IPS-15b (cell line): ENCODE data around the gene TNS3.

ENCODE experiments used
- H3K27me3 ChIP-seq: one replicate; pipeline ENCODE4 v1.6.1; 2013; ENCODE audit warnings: low read length; ENCODE audit not compliant: control insufficient read depth, insufficient read depth
- H3K36me3 ChIP-seq: one replicate; pipeline ENCODE4 v1.6.1; 2013; ENCODE audit warnings: low read length; ENCODE audit not compliant: control insufficient read depth, insufficient read depth
- H3K4me1 ChIP-seq: one replicate; pipeline ENCODE4 v1.6.1; 2013; ENCODE audit warnings: mild to moderate bottlenecking, low read length; ENCODE audit not compliant: control insufficient read depth, insufficient read depth
- H3K4me3 ChIP-seq: one replicate; pipeline ENCODE4 v1.5.1; 2013; ENCODE audit warnings: low read depth, low read length
- H3K9ac ChIP-seq: one replicate; pipeline ENCODE4 v1.6.1; 2013; ENCODE audit warnings: low read depth, mild to moderate bottlenecking, low read length
- H3K9me3 ChIP-seq: one replicate; pipeline ENCODE4 v1.6.1; 2013; ENCODE audit warnings: mild to moderate bottlenecking, low read length; ENCODE audit not compliant: control insufficient read depth, insufficient read depth

The TNS3 gene

GRCh38 chr7:47402941-47403866 is 178.7 kb downstream of the TNS3 start:
- Histone ChIP-seq H3K9me3 (no peaks in the 10 kb centered on the region), H3K9ac (no peak overlapping the region), H3K36me3 (peaks cover 9% of the 10 kb centered on the region), H3K4me1 (no peaks in the 10 kb centered on the region), H3K4me3 (no peak overlapping the region), H3K27me3 (no peaks in the 10 kb centered on the region)

GRCh38 chr7:47401611-47402570 is 180.0 kb downstream of the TNS3 start:
- Histone ChIP-seq H3K9ac (no peak overlapping the region), H3K36me3 (peaks cover 6% of the 10 kb centered on the region), H3K4me1 (no peaks in the 10 kb centered on the region), H3K4me3 (no peak overlapping the region), H3K9me3 (no peaks in the 10 kb centered on the region), H3K27me3 (no peaks in the 10 kb centered on the region)

GRCh38 chr7:47400741-47401206 is 181.1 kb downstream of the TNS3 start:
- no peak overlapping the region for H3K4me3 ChIP-seq
- no peak overlapping the region for H3K9ac ChIP-seq
- H3K4me1 ChIP-seq, result no peaks in the 10 kb centered on the region
- peaks cover 13% of the 10 kb centered on the region for H3K36me3 ChIP-seq
- H3K27me3 ChIP-seq, result no peaks in the 10 kb centered on the region
- H3K9me3 ChIP-seq, result no peaks in the 10 kb centered on the region

- H3K27me3 ChIP-seq, result no peaks in the 10 kb centered on the region
- no peaks in the 10 kb centered on the region for H3K9me3 ChIP-seq
- peaks cover 19% of the 10 kb centered on the region for H3K36me3 ChIP-seq
- no peak overlapping the region for H3K9ac ChIP-seq
- H3K4me1 ChIP-seq, result no peaks in the 10 kb centered on the region
- H3K4me3 ChIP-seq, result no peak overlapping the region
These were observed 181.9 kb downstream of the TNS3 start for GRCh38 chr7:47400001-47400400.

GRCh38 chr7:47394751-47395252 is 187.1 kb downstream of the TNS3 start:
- no peak overlapping the region for H3K4me3 ChIP-seq
- peaks cover 24% of the 10 kb centered on the region for H3K36me3 ChIP-seq
- no peaks in the 10 kb centered on the region for H3K9me3 ChIP-seq
- H3K27me3 ChIP-seq, result no peaks in the 10 kb centered on the region
- no peak overlapping the region for H3K9ac ChIP-seq
- no peaks in the 10 kb centered on the region for H3K4me1 ChIP-seq

- no peaks in the 10 kb centered on the region for H3K4me1 ChIP-seq
- H3K4me3 ChIP-seq, result no peak overlapping the region
- H3K9me3 ChIP-seq, result no peaks in the 10 kb centered on the region
- peaks cover 24% of the 10 kb centered on the region for H3K36me3 ChIP-seq
- no peaks in the 10 kb centered on the region for H3K27me3 ChIP-seq
- no peak overlapping the region for H3K9ac ChIP-seq
These were observed 187.7 kb downstream of the TNS3 start for GRCh38 chr7:47394216-47394615.

- no peaks in the 10 kb centered on the region for H3K9me3 ChIP-seq
- no peaks in the 10 kb centered on the region for H3K4me1 ChIP-seq
- no peak overlapping the region for H3K4me3 ChIP-seq
- peaks cover 24% of the 10 kb centered on the region for H3K36me3 ChIP-seq
- H3K9ac ChIP-seq, result no peak overlapping the region
- H3K27me3 ChIP-seq, result no peaks in the 10 kb centered on the region
These were observed 188.5 kb downstream of the TNS3 start for GRCh38 chr7:47393406-47393805.

GRCh38 chr7:47392241-47392759 is 189.6 kb downstream of the TNS3 start:
- H3K9me3 ChIP-seq, result no peaks in the 10 kb centered on the region
- no peaks in the 10 kb centered on the region for H3K4me1 ChIP-seq
- no peaks in the 10 kb centered on the region for H3K27me3 ChIP-seq
- no peak overlapping the region for H3K4me3 ChIP-seq
- peaks cover 24% of the 10 kb centered on the region for H3K36me3 ChIP-seq
- H3K9ac ChIP-seq, result no peak overlapping the region

- no peaks in the 10 kb centered on the region for H3K4me1 ChIP-seq
- no peaks in the 10 kb centered on the region for H3K27me3 ChIP-seq
- H3K9ac ChIP-seq, result no peak overlapping the region
- H3K4me3 ChIP-seq, result no peak overlapping the region
- H3K9me3 ChIP-seq, result no peaks in the 10 kb centered on the region
- peaks cover 21% of the 10 kb centered on the region for H3K36me3 ChIP-seq
These were observed 190.2 kb downstream of the TNS3 start for GRCh38 chr7:47391726-47392125.

- Histone ChIP-seq H3K27me3 (no peaks in the 10 kb centered on the region), H3K9ac (no peak overlapping the region), H3K4me3 (no peak overlapping the region), H3K4me1 (no peaks in the 10 kb centered on the region), H3K36me3 (peaks cover 14% of the 10 kb centered on the region), H3K9me3 (no peaks in the 10 kb centered on the region)
These were observed 191.0 kb downstream of the TNS3 start for GRCh38 chr7:47390914-47391313.

- Histone ChIP-seq H3K9me3 (no peaks in the 10 kb centered on the region), H3K4me1 (no peaks in the 10 kb centered on the region), H3K4me3 (no peak overlapping the region), H3K27me3 (no peaks in the 10 kb centered on the region), H3K9ac (no peak overlapping the region), H3K36me3 (peaks cover 6% of the 10 kb centered on the region)
These were observed 191.8 kb downstream of the TNS3 start for GRCh38 chr7:47389923-47390630.
